Endothelial cell of umbilical vein (primary cell): ENCODE data around the gene CSF2. TPM values are rescaled to one million over a fixed set of nuclear protein-coding genes. Genes with fewer than 3 reads are reported as not detected.
"Not testable (repeated sequence)": the region's sequence is repeated elsewhere in the genome, so short reads cannot be mapped to it uniquely, and the experiment has no call there.

Experiments used
- BruUV-seq: library from RNA; stranded (reverse); fragments of 400-500 nt; replicated peaks from 2 replicates; lab custom pipeline; 2021; lab: Mats Ljungman, UMichigan
- CTCF ChIA-PET: fragments of 300-600, 350-600 bp; sonication (Branson Sonifier 250); formaldehyde crosslinking; loops from one replicate; lab custom pipeline; 2021; ENCODE audit warnings: antibody characterized with exemption, inconsistent platforms; lab: Charles Lee
- POLR2A ChIA-PET: fragments of 300-600, 350-600 bp; sonication (Branson Sonifier 250); formaldehyde crosslinking; loops from one replicate; lab custom pipeline; 2021; ENCODE audit warnings: antibody characterized with exemption, inconsistent platforms; lab: Charles Lee
- DNase-seq: peaks from one replicate; pipeline ENCODE4 v3.0.0-alpha.2; 2011; ENCODE audit warnings: low read depth, low spot score
- FAIRE-seq: peaks from 2 replicates; lab custom pipeline; 2011; peaks lifted over from hg19 to GRCh38; lab: Jason Lieb, UNC
- H2AFZ ChIP-seq: 2 replicates; pipeline ENCODE4 v1.6.0; 2012; ENCODE audit warnings: low read depth, low read length, control low read depth, inconsistent platforms
- H3K27ac ChIP-seq: 2 replicates; pipeline ENCODE4 v1.5.1; 2011; ENCODE audit warnings: low read depth, mild to moderate bottlenecking, control low read depth, low read length, moderate library complexity; ENCODE audit not compliant: insufficient read depth
- H3K27me3 ChIP-seq, 2 experiments: 2 replicates each; pipeline versions ENCODE4 v1.6.0 to v1.6.1; 2011; ENCODE audit warnings: low read length in 2 of 2, mixed read lengths in 1 of 2; ENCODE audit not compliant: control insufficient read depth in 2 of 2, insufficient read depth in 2 of 2
- H3K36me3 ChIP-seq, 2 experiments: 2 replicates in 1 of 2; 3 replicates in 1 of 2; pipeline ENCODE4 v1.5.1; 2011; ENCODE audit warnings: low read length in 2 of 2, mild to moderate bottlenecking in 1 of 2, moderate library complexity in 1 of 2; ENCODE audit not compliant: control insufficient read depth in 2 of 2, insufficient read depth in 2 of 2; ENCODE audit errors: extremely low read depth in 1 of 2
- H3K4me1 ChIP-seq: 3 replicates; pipeline ENCODE4 v1.5.1; 2011; ENCODE audit warnings: mild to moderate bottlenecking, low read length; ENCODE audit not compliant: control insufficient read depth, insufficient read depth; ENCODE audit errors: extremely low read depth
- H3K4me2 ChIP-seq: 2 replicates; pipeline ENCODE4 v1.6.1; 2011; ENCODE audit warnings: low read length, control low read depth, mixed read lengths; ENCODE audit not compliant: insufficient read depth
- H3K4me3 ChIP-seq, 3 experiments: fragments of 200-600 bp in 1 of 3; sonication (generic), shearing (Covaris generic) in 1 of 3; replicated peaks in 1 of 3; 2 replicates each; pipeline ENCODE4 v1.5.1; 2011 to 2016; ENCODE audit warnings: control low read depth in 3 of 3, low read length in 3 of 3, mild to moderate bottlenecking in 2 of 3, inconsistent platforms in 1 of 3, low read depth in 1 of 3, moderate library complexity in 1 of 3; ENCODE audit not compliant: insufficient read depth in 1 of 3
- H3K79me2 ChIP-seq: 2 replicates; pipeline ENCODE4 v1.6.0; 2012; ENCODE audit warnings: low read length, inconsistent platforms; ENCODE audit not compliant: control insufficient read depth, insufficient read depth
- H3K9ac ChIP-seq: replicated peaks from 2 replicates; pipeline ENCODE3; 2011; ENCODE audit warnings: low read length, control low read depth; ENCODE audit not compliant: insufficient read depth; ENCODE audit errors: extremely low read depth
- H3K9me1 ChIP-seq: replicated peaks from 3 replicates; pipeline ENCODE4 v1.6.0; 2011; ENCODE audit warnings: mild to moderate bottlenecking, low read length; ENCODE audit not compliant: control insufficient read depth, insufficient read depth; ENCODE audit errors: extremely low read depth
- H3K9me3 ChIP-seq: replicated peaks from 2 replicates; pipeline ENCODE4 v1.5.1; 2012; ENCODE audit warnings: low read length, inconsistent platforms; ENCODE audit not compliant: control insufficient read depth, insufficient read depth
- H4K20me1 ChIP-seq: replicated peaks from 2 replicates; pipeline ENCODE3; 2011; ENCODE audit warnings: mild to moderate bottlenecking, low read length; ENCODE audit not compliant: control insufficient read depth, insufficient read depth; ENCODE audit errors: extremely low read depth
- dilution Hi-C: fragments of 300-500 bp; cut with MboI; formaldehyde crosslinking; loops from one replicate; pipeline ENCODE4 v1.15.0; 2019; ENCODE audit warnings: low sequenced_read_pairs; ENCODE audit not compliant: extremely low pct_ligation_motif_present
- intact Hi-C: fragments of 100-400 bp; cut with micrococcal nuclease; formaldehyde crosslinking; loops from one replicate; pipeline ENCODE4 v1.10.0; 2022
- polyA plus RNA-seq, 4 experiments: library from polyadenylated mRNA; depleted of rRNA in 3 of 4; stranded (reverse) in 3 of 4; unstranded in 1 of 4; fragments of >200 nt; gene quantifications; 2 replicates each; pipeline versions ENCODE4 v1.2.1 to v1.2.3, GENCODE V29; 2011 to 2012; ENCODE audit warnings: missing spikeins in 1 of 4
- small RNA-seq: library from RNA; depleted of rRNA; stranded (forward); fragments of <200 nt; gene quantifications from one replicate; pipeline ENCODE3, GENCODE V24; 2012; ENCODE audit warnings: low replicate concordance, low read depth; ENCODE audit not compliant: insufficient read depth, insufficient read length
- total RNA-seq: library from RNA; stranded (reverse); gene quantifications from 2 replicates; pipeline ENCODE4 v1.2.3, GENCODE V29; 2021

CSF2 gene
- total and polyA plus RNA-seq, 2 donors (not counting 3 experiments of a cell fraction or from before 2014, with no cell fraction given) = not detected

DNA sequence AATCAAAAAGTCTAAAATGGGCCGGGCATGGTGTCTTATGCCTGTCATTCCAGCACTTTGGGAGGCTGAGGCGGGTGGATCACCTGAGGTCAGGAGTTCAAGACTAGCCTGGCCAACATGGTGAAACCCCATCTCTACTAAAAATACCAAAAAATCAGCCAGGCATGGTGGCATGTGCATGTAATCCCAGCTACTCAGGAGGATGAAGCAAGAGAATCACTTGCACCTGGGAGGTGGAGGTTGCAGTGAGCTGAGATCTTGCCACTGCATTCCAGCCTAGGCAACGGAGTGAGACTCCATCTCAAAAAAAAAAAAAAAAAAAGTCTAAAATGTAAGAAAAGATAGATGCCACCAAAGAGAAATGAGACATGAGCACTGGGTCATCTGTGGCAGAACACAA is 49.4 kb downstream of the CSF2 start:
- intact Hi-C loops, BruUV-seq, DNase-seq, H3K4me3 ChIP-seq, H3K27me3 ChIP-seq, H3K27ac ChIP-seq, H3K79me2 ChIP-seq, dilution Hi-C loops, H3K4me2 ChIP-seq, H4K20me1 ChIP-seq, H3K4me1 ChIP-seq, H3K9me3 ChIP-seq, H3K9ac ChIP-seq, H3K36me3 ChIP-seq, FAIRE-seq, H3K9me1 ChIP-seq, H2AFZ ChIP-seq, POLR2A ChIA-PET: not testable (repeated sequence)
- CTCF ChIA-PET = interaction anchor here (0.6 kb wide), 1 partner anchor 91 kb away, joined by 5 read pairs; no protein-coding TSS in a partner anchor

- dilution Hi-C loops, FAIRE-seq, H3K79me2 ChIP-seq, POLR2A ChIA-PET, H3K27ac ChIP-seq, H3K36me3 ChIP-seq, H3K4me3 ChIP-seq, H4K20me1 ChIP-seq, H3K9ac ChIP-seq, H3K9me1 ChIP-seq, H2AFZ ChIP-seq, CTCF ChIA-PET, BruUV-seq, H3K4me1 ChIP-seq, DNase-seq, intact Hi-C loops, H3K4me2 ChIP-seq, H3K9me3 ChIP-seq: not testable (repeated sequence)
- H3K27me3 ChIP-seq = peaks cover 5 to 11% of the 10 kb centered on the region in 2 experiments
Measured at GRCh38 chr5:132123578-132123977, 50.0 kb downstream of the CSF2 start.

Small RNA genes within 50 kb of the gene (small RNA-seq; reads per million reads assigned to genes)
- not detected for gene RF00285

Other genes starting within 250 kb of the CSF2 start
- not detected in 2 replicates for gene MEIKIN, start 128.1 kb upstream of the CSF2 start, total RNA-seq
- gene MEIKIN, start 128.1 kb upstream of the CSF2 start, polyA plus RNA-seq = not detected in 2 replicates
- not detected in 2 replicates for gene ACSL6, start 62.1 kb upstream of the CSF2 start, total RNA-seq
- gene ACSL6, start 62.1 kb upstream of the CSF2 start, polyA plus RNA-seq = not detected in 2 replicates
- not detected in 2 replicates for gene IL3, start 13.1 kb upstream of the CSF2 start, total RNA-seq
- not detected in 2 replicates for gene IL3, start 13.1 kb upstream of the CSF2 start, polyA plus RNA-seq
- 37.4 and 37.6 TPM in 2 replicates for gene P4HA2, start 154.1 kb downstream of the CSF2 start, total RNA-seq
- gene P4HA2, start 154.1 kb downstream of the CSF2 start, polyA plus RNA-seq = 58.7 and 67.1 TPM in 2 replicates
- 65.7 and 69.8 TPM in 2 replicates for gene PDLIM4, start 183.9 kb downstream of the CSF2 start, total RNA-seq
- gene PDLIM4, start 183.9 kb downstream of the CSF2 start, polyA plus RNA-seq = 112 and 193 TPM in 2 replicates
- gene SLC22A4, start 220.6 kb downstream of the CSF2 start, total RNA-seq = 4.9 and 5.4 TPM in 2 replicates
- gene SLC22A4, start 220.6 kb downstream of the CSF2 start, polyA plus RNA-seq = 6.3 and 6.9 TPM in 2 replicates